Smooth muscle cell (in vitro differentiated cells): Measurements from ENCODE around the gene SPATA9. TPM values are rescaled to one million over a fixed set of nuclear protein-coding genes. Genes with fewer than 3 reads are reported as not detected.

Experiments used
- DNase-seq: peaks from one replicate; lab custom pipeline; 2025; ENCODE audit not compliant: unreplicated experiment; lab: John Stamatoyannopoulos, UW
- H2AFZ ChIP-seq: fragments of 200-600 bp; sonication (generic); 2 replicates; pipeline ENCODE4 v1.6.0; 2016; ENCODE audit warnings: antibody characterized with exemption, low read depth, mild to moderate bottlenecking
- H3F3A ChIP-seq: fragments of 200-600 bp; sonication (generic); 2 replicates; pipeline ENCODE4 v1.6.0; 2017; ENCODE audit warnings: antibody characterized with exemption, low read depth
- H3K27ac ChIP-seq: fragments of 200-600 bp; sonication (generic); 2 replicates; pipeline ENCODE4 v1.5.1; 2016; ENCODE audit warnings: low read depth, mild to moderate bottlenecking
- H3K27me3 ChIP-seq: fragments of 200-600 bp; sonication (generic); 2 replicates; pipeline ENCODE4 v1.6.1; 2016; ENCODE audit warnings: low read depth, mild to moderate bottlenecking
- H3K36me3 ChIP-seq: fragments of 200-600 bp; sonication (generic); 2 replicates; pipeline ENCODE4 v1.5.1; 2016; ENCODE audit warnings: low read depth
- H3K4me1 ChIP-seq: fragments of 200-600 bp; sonication (generic); 2 replicates; pipeline ENCODE4 v1.5.1; 2016; ENCODE audit warnings: low read depth
- H3K4me2 ChIP-seq: fragments of 200-600 bp; sonication (generic); 2 replicates; pipeline ENCODE4 v1.6.0; 2016; ENCODE audit warnings: mild to moderate bottlenecking
- H3K4me3 ChIP-seq: fragments of 200-600 bp; sonication (generic); 2 replicates; pipeline ENCODE4 v1.5.1; 2016; ENCODE audit warnings: mild to moderate bottlenecking
- H3K79me2 ChIP-seq: fragments of 200-600 bp; sonication (generic); 2 replicates; pipeline ENCODE4 v1.6.0; 2016; ENCODE audit warnings: low read depth, mild to moderate bottlenecking
- H3K9ac ChIP-seq: fragments of 200-600 bp; sonication (generic); 2 replicates; pipeline ENCODE4 v1.6.0; 2016; ENCODE audit warnings: low read depth
- H3K9me3 ChIP-seq: fragments of 200-600 bp; sonication (generic); replicated peaks from 2 replicates; pipeline ENCODE4 v1.5.1; 2016; ENCODE audit warnings: low read depth
- H4K20me1 ChIP-seq: fragments of 200-600 bp; sonication (generic); 2 replicates; pipeline ENCODE4 v1.6.0; 2016; ENCODE audit warnings: low read depth
- WGBS: methylation state at CpG from one replicate; pipeline ENCODE4 v1.1.7; 2016; ENCODE audit warnings: low lambda C conversion rate; 5-methylcytosine and 5-hydroxymethylcytosine counted together
- polyA plus RNA-seq: library from polyadenylated mRNA; unstranded; fragments of >200 nt; fragmentation: Nextera tagmentation; extraction: Ambion mirVana; gene quantifications from 2 replicates; pipeline ENCODE4 v1.2.1, GENCODE V29; 2016
- total RNA-seq: library from RNA; depleted of rRNA; stranded (reverse); fragments of >200 nt; gene quantifications from 2 replicates; pipeline ENCODE4 v1.2.3, GENCODE V29; 2014
- TF ChIP-seq, protein P1 (sequence below): fragments of 200-600 bp; sonication (generic); IDR thresholded peaks from 2 replicates; pipeline ENCODE4 v1.5.1; 2017; ENCODE audit warnings: borderline replicate concordance, mild to moderate bottlenecking, antibody characterized with exemption; ENCODE audit not compliant: insufficient read depth, poor library complexity, severe bottlenecking

SPATA9 gene
- total and polyA plus RNA-seq, 2 experiments from 2014 or later = not detected

DNA sequence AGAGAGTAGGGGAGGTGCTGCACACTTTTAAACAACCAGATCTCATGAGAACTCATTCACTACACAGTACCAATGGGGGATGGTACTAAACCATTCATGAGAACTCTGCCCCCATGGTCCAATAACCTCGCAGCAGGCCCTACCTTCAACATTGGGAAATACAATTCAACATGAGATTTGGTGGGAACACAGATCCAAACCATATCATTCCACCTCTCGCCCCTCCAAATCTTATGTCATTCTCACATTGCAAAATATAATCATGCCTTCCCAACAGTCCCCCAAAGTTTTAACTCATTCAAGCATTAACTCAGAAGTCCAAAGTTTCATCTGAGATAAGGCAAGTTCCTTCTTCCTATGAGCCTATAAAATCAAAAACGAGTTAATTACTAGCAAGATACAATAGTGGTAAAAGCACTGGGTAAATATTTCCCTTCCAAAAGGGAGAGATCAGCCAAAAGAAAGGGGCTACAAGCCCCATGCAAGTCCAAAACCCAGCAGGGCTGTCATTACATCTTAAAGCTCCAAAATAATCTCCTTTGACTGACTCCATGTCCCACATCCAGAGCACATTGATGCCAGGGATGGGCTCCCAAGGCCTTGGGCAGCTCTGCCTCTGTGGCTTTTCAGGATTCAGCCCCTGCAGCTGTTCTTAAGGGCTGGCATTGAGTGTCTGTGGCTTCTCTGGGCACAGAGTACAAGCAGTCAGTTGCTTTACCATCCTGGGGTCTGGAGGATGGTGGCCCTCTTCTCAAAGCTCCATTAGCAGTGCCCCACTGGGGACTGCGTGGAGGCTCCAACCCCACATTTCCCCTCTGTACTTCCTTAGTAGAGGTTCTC is 54.6 kb downstream of the SPATA9 start:
- H3K4me2 ChIP-seq = no peak overlapping the region
- H3K36me3 ChIP-seq = no peaks in the 10 kb centered on the region
- H3K4me1 ChIP-seq = no peaks in the 10 kb centered on the region
- H3K27me3 ChIP-seq = no peaks in the 10 kb centered on the region
- DNase-seq = no peak
- no peak overlapping the region for H2AFZ ChIP-seq
- H4K20me1 ChIP-seq = no peaks in the 10 kb centered on the region
- no peaks in the 10 kb centered on the region for H3K9me3 ChIP-seq
- no peak overlapping the region for H3K27ac ChIP-seq
- WGBS = 91% methylated on average over 4 of the region's 4 CpGs
- H3F3A ChIP-seq = no peaks in the 10 kb centered on the region
- TF ChIP-seq, protein P1, sequence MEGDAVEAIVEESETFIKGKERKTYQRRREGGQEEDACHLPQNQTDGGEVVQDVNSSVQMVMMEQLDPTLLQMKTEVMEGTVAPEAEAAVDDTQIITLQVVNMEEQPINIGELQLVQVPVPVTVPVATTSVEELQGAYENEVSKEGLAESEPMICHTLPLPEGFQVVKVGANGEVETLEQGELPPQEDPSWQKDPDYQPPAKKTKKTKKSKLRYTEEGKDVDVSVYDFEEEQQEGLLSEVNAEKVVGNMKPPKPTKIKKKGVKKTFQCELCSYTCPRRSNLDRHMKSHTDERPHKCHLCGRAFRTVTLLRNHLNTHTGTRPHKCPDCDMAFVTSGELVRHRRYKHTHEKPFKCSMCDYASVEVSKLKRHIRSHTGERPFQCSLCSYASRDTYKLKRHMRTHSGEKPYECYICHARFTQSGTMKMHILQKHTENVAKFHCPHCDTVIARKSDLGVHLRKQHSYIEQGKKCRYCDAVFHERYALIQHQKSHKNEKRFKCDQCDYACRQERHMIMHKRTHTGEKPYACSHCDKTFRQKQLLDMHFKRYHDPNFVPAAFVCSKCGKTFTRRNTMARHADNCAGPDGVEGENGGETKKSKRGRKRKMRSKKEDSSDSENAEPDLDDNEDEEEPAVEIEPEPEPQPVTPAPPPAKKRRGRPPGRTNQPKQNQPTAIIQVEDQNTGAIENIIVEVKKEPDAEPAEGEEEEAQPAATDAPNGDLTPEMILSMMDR = no peak
- H3K79me2 ChIP-seq = no peaks in the 10 kb centered on the region
- no peak overlapping the region for H3K4me3 ChIP-seq
- H3K9ac ChIP-seq = no peak overlapping the region

DNA sequence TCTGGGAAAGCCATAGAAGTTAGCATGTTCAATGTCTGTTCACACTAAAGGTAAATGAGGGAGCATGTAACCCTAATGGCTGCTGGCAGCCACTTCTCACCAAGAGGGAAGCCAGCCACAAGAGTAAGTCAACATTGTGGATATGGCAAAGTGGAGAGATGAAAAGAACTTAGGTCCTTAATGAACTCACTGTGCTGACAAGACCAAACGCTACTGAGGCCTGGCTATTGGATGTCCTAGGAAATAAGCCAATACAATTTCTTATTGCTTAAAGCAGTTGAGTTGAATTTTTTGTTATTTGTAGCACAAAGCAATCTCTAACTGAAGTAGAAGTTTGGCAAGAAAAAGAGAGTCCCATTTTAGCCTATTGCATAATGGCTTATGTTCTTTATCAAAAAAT is 56.1 kb downstream of the SPATA9 start:
- whole genome bisulfite sequencing = 100% methylated on average over 1 of the region's 1 CpG
- no peak overlapping the region for H3K27ac ChIP-seq
- H4K20me1 ChIP-seq = no peaks in the 10 kb centered on the region
- H3K4me1 ChIP-seq = peaks cover under 1% of the 10 kb centered on the region
- H3K27me3 ChIP-seq = peaks cover 14% of the 10 kb centered on the region
- H3K9me3 ChIP-seq = no peaks in the 10 kb centered on the region
- no peak overlapping the region for H3K4me2 ChIP-seq
- H3K79me2 ChIP-seq = no peaks in the 10 kb centered on the region
- no peak for DNase-seq
- TF ChIP-seq, protein P1 = no peak
- H3K36me3 ChIP-seq = no peaks in the 10 kb centered on the region
- no peaks in the 10 kb centered on the region for H3F3A ChIP-seq
- H3K4me3 ChIP-seq = no peak overlapping the region
- H2AFZ ChIP-seq = no peak overlapping the region
- H3K9ac ChIP-seq = no peak overlapping the region

DNA sequence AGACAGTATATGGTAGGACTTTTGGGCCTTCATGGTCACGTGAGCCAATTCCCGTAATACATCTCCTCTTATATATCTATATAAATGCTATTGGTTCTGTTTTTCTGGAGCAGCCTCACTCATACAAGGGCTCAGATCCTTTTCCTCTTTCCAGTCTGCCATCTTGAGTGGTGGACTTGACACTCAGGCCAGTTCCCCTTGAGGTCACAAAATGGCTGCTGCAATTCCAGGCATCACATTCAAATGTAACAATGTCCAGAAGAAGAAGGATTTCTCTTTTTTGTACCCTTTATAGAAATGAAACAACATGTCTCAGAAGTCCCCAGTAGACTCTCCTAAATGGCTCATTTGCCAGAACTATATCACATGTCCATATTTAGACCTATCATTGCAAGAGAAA is 58.4 kb downstream of the SPATA9 start:
- Histone ChIP-seq H4K20me1 (no peaks in the 10 kb centered on the region), H3K4me3 (no peak overlapping the region), H3K27ac (no peak overlapping the region), H3K4me2 (no peak overlapping the region), H3K4me1 (peaks cover 19% of the 10 kb centered on the region), H3F3A (no peaks in the 10 kb centered on the region), H2AFZ (no peak overlapping the region), H3K79me2 (no peaks in the 10 kb centered on the region), H3K27me3 (peaks cover 33% of the 10 kb centered on the region), H3K9ac (no peak overlapping the region), H3K9me3 (no peaks in the 10 kb centered on the region), H3K36me3 (no peaks in the 10 kb centered on the region)
- no peak for DNase-seq
- TF ChIP-seq, protein P1 = no peak
- 90% methylated on average over 2 of the region's 2 CpGs for WGBS

DNA sequence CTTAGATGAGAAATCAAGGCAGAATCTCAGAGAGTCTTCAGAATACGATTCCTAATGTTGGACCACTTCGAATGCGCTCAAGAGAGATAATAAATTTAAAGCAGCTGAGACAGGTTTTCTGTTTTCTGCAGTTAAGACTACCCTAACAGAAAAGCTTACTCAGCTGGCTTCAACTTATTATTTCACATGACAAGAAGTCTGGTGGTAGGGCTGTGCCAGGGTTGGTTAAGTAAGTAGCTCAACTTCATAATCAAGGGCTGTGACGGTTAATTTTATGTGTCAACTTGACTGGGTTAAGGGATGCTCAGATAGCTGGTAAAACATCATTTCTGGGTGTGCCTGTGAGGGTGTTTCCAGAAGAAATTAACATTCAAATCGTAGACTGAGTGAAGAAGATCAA is 59.1 kb downstream of the SPATA9 start:
- H2AFZ ChIP-seq = no peak overlapping the region
- no peaks in the 10 kb centered on the region for H3K36me3 ChIP-seq
- no peak overlapping the region for H3K4me3 ChIP-seq
- H3K9me3 ChIP-seq = no peaks in the 10 kb centered on the region
- no peak overlapping the region for H3K27ac ChIP-seq
- DNase-seq = no peak
- no peak overlapping the region for H3K9ac ChIP-seq
- peaks cover 19% of the 10 kb centered on the region for H3K4me1 ChIP-seq
- no peaks in the 10 kb centered on the region for H4K20me1 ChIP-seq
- 87% methylated on average over 5 of the region's 5 CpGs for WGBS
- H3K27me3 ChIP-seq = peaks cover 36% of the 10 kb centered on the region
- H3K79me2 ChIP-seq = no peaks in the 10 kb centered on the region
- no peaks in the 10 kb centered on the region for H3F3A ChIP-seq
- TF ChIP-seq, protein P1 = no peak
- no peak overlapping the region for H3K4me2 ChIP-seq
